ENCODE measurements around the gene ADAP1. TPM values are rescaled to one million over a fixed set of nuclear protein-coding genes. Genes with fewer than 3 reads are reported as not detected.

Gene ADAP1
- total and polyA plus RNA-seq, 8 donors, result 10.9 to 41.2 (median 14.4) TPM

DNA sequence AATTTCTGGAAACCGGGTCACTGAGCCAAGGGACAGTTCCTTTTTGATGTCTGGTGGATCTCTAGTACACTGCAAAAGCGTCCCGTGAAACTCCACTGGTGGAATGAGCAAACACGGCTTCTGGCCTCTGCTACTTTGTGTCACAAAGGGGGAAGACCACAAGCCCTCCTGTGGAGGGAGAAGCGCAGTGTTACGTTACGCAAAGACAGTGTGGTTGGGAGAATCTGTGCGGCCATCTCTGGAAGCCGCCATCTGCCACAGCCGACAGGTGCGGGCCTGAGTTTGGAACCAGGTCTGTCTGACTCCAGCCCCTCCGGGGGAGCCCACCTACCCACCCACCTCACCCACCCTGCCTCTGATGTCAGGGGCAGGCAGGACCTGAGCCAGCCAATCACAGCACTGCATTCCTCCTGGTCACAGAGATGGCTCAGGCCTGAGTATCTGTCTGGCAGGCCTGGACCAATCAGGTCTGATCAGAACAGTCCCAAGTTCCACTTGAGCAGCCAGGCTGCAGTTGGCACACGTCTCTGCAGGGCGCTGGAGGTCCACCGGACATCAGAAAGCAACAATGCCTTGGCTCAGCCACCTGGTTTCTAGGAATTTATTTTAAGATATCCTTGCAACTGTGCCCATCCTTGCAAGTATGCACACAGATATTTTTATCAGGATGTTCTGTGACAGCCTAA is 25.5 kb upstream of the ADAP1 start:
- FAIRE-seq, result no peak
- intact Hi-C loops (cut with DNase I), result no loop called here
- no peak for ATAC-seq
- H3K27ac ChIP-seq, result no peak overlapping the region
- TF ChIP-seq, protein P1, sequence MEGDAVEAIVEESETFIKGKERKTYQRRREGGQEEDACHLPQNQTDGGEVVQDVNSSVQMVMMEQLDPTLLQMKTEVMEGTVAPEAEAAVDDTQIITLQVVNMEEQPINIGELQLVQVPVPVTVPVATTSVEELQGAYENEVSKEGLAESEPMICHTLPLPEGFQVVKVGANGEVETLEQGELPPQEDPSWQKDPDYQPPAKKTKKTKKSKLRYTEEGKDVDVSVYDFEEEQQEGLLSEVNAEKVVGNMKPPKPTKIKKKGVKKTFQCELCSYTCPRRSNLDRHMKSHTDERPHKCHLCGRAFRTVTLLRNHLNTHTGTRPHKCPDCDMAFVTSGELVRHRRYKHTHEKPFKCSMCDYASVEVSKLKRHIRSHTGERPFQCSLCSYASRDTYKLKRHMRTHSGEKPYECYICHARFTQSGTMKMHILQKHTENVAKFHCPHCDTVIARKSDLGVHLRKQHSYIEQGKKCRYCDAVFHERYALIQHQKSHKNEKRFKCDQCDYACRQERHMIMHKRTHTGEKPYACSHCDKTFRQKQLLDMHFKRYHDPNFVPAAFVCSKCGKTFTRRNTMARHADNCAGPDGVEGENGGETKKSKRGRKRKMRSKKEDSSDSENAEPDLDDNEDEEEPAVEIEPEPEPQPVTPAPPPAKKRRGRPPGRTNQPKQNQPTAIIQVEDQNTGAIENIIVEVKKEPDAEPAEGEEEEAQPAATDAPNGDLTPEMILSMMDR (IDR thresholded peaks at IDR 0.05), result no peak
- WGBS, 2 donors, result 72 to 85% methylated on average over 14 to 15 of the region's 15 CpGs
- H3K4me3 ChIP-seq, result no peak overlapping the region
- no peaks in the 10 kb centered on the region for H3K27me3 ChIP-seq
- no peaks in the 10 kb centered on the region for H3K9me3 ChIP-seq
- DNase-seq, result peak in 1 of 6 donors; percentile 48
- peaks cover 26 to 31% (median 29%) of the 10 kb centered on the region in 3 donors for H3K4me1 ChIP-seq
- H3K36me3 ChIP-seq, result no peaks in the 10 kb centered on the region

DNA sequence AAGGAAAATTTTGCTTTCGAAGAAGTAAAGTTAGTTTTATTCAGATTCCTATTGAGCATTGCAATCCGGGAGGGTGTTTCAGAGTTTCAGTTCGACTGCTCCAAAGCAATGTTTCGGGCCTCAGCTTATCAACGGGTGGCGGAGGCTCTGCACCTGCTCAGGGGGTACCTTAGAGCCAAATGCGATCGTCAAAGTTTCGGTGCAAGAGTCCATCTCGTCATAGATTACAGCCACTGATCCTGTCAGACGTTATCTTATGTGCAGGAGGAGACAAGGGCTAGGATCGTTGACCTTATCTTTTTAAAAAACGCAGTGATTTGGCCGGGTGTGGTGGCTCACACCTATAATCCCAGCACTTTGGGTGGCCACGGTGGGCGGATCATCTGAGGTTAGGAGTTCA is 24.7 kb upstream of the ADAP1 start:
- Histone ChIP-seq H3K27me3 (no peaks in the 10 kb centered on the region), H3K36me3 (no peaks in the 10 kb centered on the region), H3K4me1 (peaks cover 30 to 31% (median 31%) of the 10 kb centered on the region in 3 donors), H3K27ac (peak overlapping the region in 3 of 4 donors; percentile 97 to 99 (median 98)), H3K4me3 (no peak overlapping the region), H3K9me3 (no peaks in the 10 kb centered on the region)
- TF ChIP-seq, protein P1 (IDR thresholded peaks at IDR 0.05), result no peak
- no peak for ATAC-seq
- DNase-seq, result no peak
- no peak for FAIRE-seq
- 81 to 83% methylated on average over 16 of the region's 16 CpGs for WGBS, 2 donors
- intact Hi-C loops (cut with DNase I), result no loop called here

DNA sequence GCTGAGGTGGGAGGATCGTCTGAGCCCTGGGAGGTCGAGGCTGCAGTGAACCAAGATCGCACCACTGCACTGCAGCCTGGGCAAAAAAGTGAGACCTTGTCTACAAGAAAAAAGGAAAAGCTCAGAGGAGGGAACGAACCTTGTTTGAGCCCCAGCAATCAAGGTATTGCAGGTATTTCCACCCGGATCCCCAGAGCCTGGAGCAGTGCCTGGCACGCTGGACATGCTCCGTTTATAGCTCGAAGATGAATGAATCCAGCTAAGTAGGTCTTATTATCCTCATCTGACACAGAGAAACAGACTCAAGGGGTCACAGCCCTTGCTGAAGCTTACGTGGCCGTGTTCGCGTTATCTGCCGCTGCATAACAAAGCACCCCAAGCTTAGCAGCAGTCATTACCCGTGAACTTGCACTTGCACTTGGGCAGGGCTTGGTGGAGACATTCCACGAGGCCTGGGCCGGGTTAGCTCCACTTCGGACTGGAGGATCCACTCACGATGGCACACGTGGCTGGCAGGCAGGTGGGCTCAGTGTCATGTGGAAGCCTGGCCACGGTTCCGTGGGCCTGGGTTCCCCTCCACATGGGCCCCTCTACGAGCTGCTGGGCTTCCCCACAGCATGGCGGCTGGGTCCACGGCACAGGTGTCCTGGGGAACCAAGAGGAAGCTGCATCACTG is 24.1 kb upstream of the ADAP1 start:
- DNase-seq, result peak in 2 of 6 donors; percentile 27 to 76
- peaks cover 34 to 37% (median 36%) of the 10 kb centered on the region in 3 donors for H3K4me1 ChIP-seq
- TF ChIP-seq, protein P1 (IDR thresholded peaks at IDR 0.05), result no peak
- no peaks in the 10 kb centered on the region for H3K9me3 ChIP-seq
- 69 to 74% methylated on average over 24 of the region's 24 CpGs for WGBS, 2 donors
- no peak for ATAC-seq
- no peak overlapping the region for H3K4me3 ChIP-seq
- FAIRE-seq, result no peak
- H3K27me3 ChIP-seq, result no peaks in the 10 kb centered on the region
- intact Hi-C loops (cut with DNase I), result no loop called here
- peak overlapping the region; percentile 93 to 99 (median 98) for H3K27ac ChIP-seq
- no peaks in the 10 kb centered on the region for H3K36me3 ChIP-seq

DNA sequence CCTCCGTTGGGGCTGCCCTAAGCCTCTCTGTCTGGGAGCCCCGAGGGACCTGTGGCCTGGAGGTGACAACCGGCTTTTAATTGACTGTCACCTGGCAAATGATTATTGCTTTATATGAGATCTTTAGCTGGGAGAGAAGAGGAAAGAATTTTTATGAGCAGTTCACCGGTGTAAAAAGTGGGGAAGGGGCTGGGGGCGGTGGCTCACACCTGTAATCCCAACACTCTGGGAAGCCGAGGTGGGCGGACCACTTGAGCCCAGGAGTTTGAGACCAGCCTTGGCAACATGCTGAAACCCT is 23.5 kb upstream of the ADAP1 start:
- no peaks in the 10 kb centered on the region for H3K9me3 ChIP-seq
- DNase-seq (peak in 3 of 6 donors; percentile 26 to 63 (median 31)), ATAC-seq (no peak), FAIRE-seq (no peak)
- no peak overlapping the region for H3K4me3 ChIP-seq
- 23 to 36% methylated on average over 7 of the region's 7 CpGs for WGBS, 2 donors
- peak overlapping the region; percentile 93 to 99 (median 98) for H3K27ac ChIP-seq
- intact Hi-C loops (cut with DNase I), result no loop called here
- TF ChIP-seq, protein P1 (IDR thresholded peaks at IDR 0.05), result no peak
- H3K36me3 ChIP-seq, result no peaks in the 10 kb centered on the region
- peaks cover 40 to 43% (median 41%) of the 10 kb centered on the region in 3 donors for H3K4me1 ChIP-seq
- H3K27me3 ChIP-seq, result no peaks in the 10 kb centered on the region
